C4-2B (cell line): Measurements from ENCODE around the gene CELSR1.

Source experiments
- H3K27ac ChIP-seq: fragments of 450-650 bp; 2 replicates; pipeline ENCODE4 v1.5.1; 2017
- CTCF ChIP-seq: fragments of 450-650 bp; conservative IDR thresholded peaks from 2 replicates; pipeline ENCODE4 v1.5.1; 2017; ENCODE audit warnings: mild to moderate bottlenecking
- ZFX ChIP-seq: fragments of 450-650 bp; IDR thresholded peaks from 2 replicates; pipeline ENCODE4 v1.6.1; 2017

Gene CELSR1

GRCh38 chr22:46436595-46437175, 100.7 kb downstream of the CELSR1 start:
- TF ChIP-seq ZFX (no peak), CTCF (no peak)
- H3K27ac ChIP-seq, result no peak overlapping the region

- H3K27ac ChIP-seq, result no peak overlapping the region
- no peak for TF ChIP-seq ZFX
- no peak for TF ChIP-seq CTCF
These were observed 104.1 kb downstream of the CELSR1 start for GRCh38 chr22:46433318-46433717.

GRCh38 chr22:46432164-46433068, 105.0 kb downstream of the CELSR1 start:
- TF ChIP-seq CTCF (no peak), ZFX (no peak)
- H3K27ac ChIP-seq, result no peak overlapping the region

GRCh38 chr22:46430961-46431838, 106.2 kb downstream of the CELSR1 start:
- no peak overlapping the region for H3K27ac ChIP-seq
- TF ChIP-seq ZFX (no peak), CTCF (no peak)

GRCh38 chr22:46429325-46429853, 108.0 kb downstream of the CELSR1 start:
- no peak overlapping the region for H3K27ac ChIP-seq
- TF ChIP-seq CTCF (no peak), ZFX (no peak)

- H3K27ac ChIP-seq, result no peak overlapping the region
- no peak for TF ChIP-seq ZFX
- no peak for TF ChIP-seq CTCF
These were observed 108.7 kb downstream of the CELSR1 start for GRCh38 chr22:46428602-46429324.
